Left ventricle myocardium superior (tissue), 1 donor: ENCODE results near the gene PGAM2. TPM values are rescaled to one million over a fixed set of nuclear protein-coding genes. Genes with fewer than 3 reads are reported as not detected.

Source experiments
- ATAC-seq: fragments of 200-7000 bp; cut with Tn5 transposase; one replicate; pipeline ENCODE4 v1.9.1; 2020; ENCODE audit warnings: mild to moderate bottlenecking, moderate library complexity
- DNase-seq: peaks from one replicate; pipeline ENCODE4 v3.0.0-alpha.2; 2020
- intact Hi-C: fragments of 100-400 bp; cut with micrococcal nuclease; formaldehyde crosslinking; loops from one replicate; pipeline ENCODE4 v1.11.0; 2022
- total RNA-seq: library from RNA; stranded (reverse); fragmentation: NEBNext Ultra II Directional; extraction: Animal tissue kit (Norgen Biotek cat#: 25700); gene quantifications from one replicate; pipeline ENCODE4 v1.2.1, GENCODE V29; 2021
- donor health status: DM: no; HTN: yes; CAD: no; lungs with severe emphysema.

PGAM2 gene
- total RNA-seq, 1 donor from 2014 or later = 967 TPM

GRCh38 chr7:44059219-44060090 is 5.9 kb downstream of the PGAM2 start:
- DNase-seq (peak; percentile 24), ATAC-seq (no peak)
- intact Hi-C loops = no loop called here

GRCh38 chr7:44058759-44059218 is 6.6 kb downstream of the PGAM2 start:
- ATAC-seq (no peak), DNase-seq (peak; percentile 14)
- intact Hi-C loops = no loop called here

- DNase-seq (peak; percentile 21), ATAC-seq (no peak)
- intact Hi-C loops = no loop called here
Observed at GRCh38 chr7:44057849-44058758, 7.3 kb downstream of the PGAM2 start.

GRCh38 chr7:44057181-44057848 is 8.1 kb downstream of the PGAM2 start:
- DNase-seq (peak; percentile 19), ATAC-seq (no peak)
- intact Hi-C loops = no loop called here

GRCh38 chr7:44056681-44057080 is 8.7 kb downstream of the PGAM2 start:
- ATAC-seq (no peak), DNase-seq (peak; percentile 21)
- intact Hi-C loops = no loop called here

GRCh38 chr7:44052771-44053365 is 12.5 kb downstream of the PGAM2 start:
- DNase-seq (peak; percentile 13), ATAC-seq (no peak)
- intact Hi-C loops = no loop called here

- DNase-seq (no peak), ATAC-seq (no peak)
- intact Hi-C loops = no loop called here
Observed at GRCh38 chr7:44051611-44052220, 13.7 kb downstream of the PGAM2 start.

- no peak for DNase-seq
- intact Hi-C loops = no loop called here
- ATAC-seq = no peak
Observed at GRCh38 chr7:44050915-44051560, 14.3 kb downstream of the PGAM2 start.

- ATAC-seq (no peak), DNase-seq (no peak)
- intact Hi-C loops = no loop called here
Observed at GRCh38 chr7:44050121-44050914, 15.0 kb downstream of the PGAM2 start.

- ATAC-seq (no peak), DNase-seq (no peak)
- intact Hi-C loops = no loop called here
Observed at GRCh38 chr7:44048031-44048795, 17.2 kb downstream of the PGAM2 start.

GRCh38 chr7:44046321-44047061 is 18.9 kb downstream of the PGAM2 start:
- DNase-seq (no peak), ATAC-seq (no peak)
- intact Hi-C loops = no loop called here

- ATAC-seq = no peak
- DNase-seq = no peak
- intact Hi-C loops = no loop called here
Observed at GRCh38 chr7:44045226-44046014, 19.9 kb downstream of the PGAM2 start.

- intact Hi-C loops = no loop called here
- ATAC-seq (peak; percentile 93), DNase-seq (peak; percentile 98)
Observed at GRCh38 chr7:44044315-44045225, 20.8 kb downstream of the PGAM2 start, which contains the start of gene DBNL. DBNL (plus strand) TSS chr7:44044702; CDS start chr7:44044738, 36 bp downstream.

- ATAC-seq = no peak
- DNase-seq = no peak
- intact Hi-C loops = no loop called here
Observed at GRCh38 chr7:44043902-44044301, 21.5 kb downstream of the PGAM2 start.
